OCI-LY3 (cell line): ENCODE data around the gene XYLT2.

Experiments used
- CTCF ChIP-seq: fragments of 200-600, 300-600 bp; sonication (generic); IDR thresholded peaks from 2 replicates; pipeline ENCODE4 v1.5.1; 2014; ENCODE audit warnings: antibody characterized with exemption, low read length, low read depth
- EZH2phosphoT487 ChIP-seq: fragments of 200-600 bp; shearing (Covaris generic); IDR thresholded peaks from 2 replicates; pipeline ENCODE4 v1.6.1; 2018; ENCODE audit warnings: antibody characterized with exemption, mixed run types, low read depth

GRCh38 chr17:50356892-50357510, 11.1 kb downstream of the XYLT2 start:
- no peak for TF ChIP-seq CTCF
- no peak for TF ChIP-seq EZH2phosphoT487
